Measurements from ENCODE around the gene KIF26A. TPM values are rescaled to one million over a fixed set of nuclear protein-coding genes. Genes with fewer than 3 reads are reported as not detected.

The KIF26A gene
- total and polyA plus RNA-seq, 8 donors: 3.6 to 13.2 (median 7.1) TPM

GRCh38 chr14:104216457-104216856, 78.1 kb downstream of the KIF26A start:
- no peak overlapping the region for H3K4me3 ChIP-seq
- no peak overlapping the region for H3K27ac ChIP-seq
- FAIRE-seq (no peak), DNase-seq (peak in 2 of 6 donors; percentile 29 to 39), ATAC-seq (no peak)
- TF ChIP-seq, protein P1, sequence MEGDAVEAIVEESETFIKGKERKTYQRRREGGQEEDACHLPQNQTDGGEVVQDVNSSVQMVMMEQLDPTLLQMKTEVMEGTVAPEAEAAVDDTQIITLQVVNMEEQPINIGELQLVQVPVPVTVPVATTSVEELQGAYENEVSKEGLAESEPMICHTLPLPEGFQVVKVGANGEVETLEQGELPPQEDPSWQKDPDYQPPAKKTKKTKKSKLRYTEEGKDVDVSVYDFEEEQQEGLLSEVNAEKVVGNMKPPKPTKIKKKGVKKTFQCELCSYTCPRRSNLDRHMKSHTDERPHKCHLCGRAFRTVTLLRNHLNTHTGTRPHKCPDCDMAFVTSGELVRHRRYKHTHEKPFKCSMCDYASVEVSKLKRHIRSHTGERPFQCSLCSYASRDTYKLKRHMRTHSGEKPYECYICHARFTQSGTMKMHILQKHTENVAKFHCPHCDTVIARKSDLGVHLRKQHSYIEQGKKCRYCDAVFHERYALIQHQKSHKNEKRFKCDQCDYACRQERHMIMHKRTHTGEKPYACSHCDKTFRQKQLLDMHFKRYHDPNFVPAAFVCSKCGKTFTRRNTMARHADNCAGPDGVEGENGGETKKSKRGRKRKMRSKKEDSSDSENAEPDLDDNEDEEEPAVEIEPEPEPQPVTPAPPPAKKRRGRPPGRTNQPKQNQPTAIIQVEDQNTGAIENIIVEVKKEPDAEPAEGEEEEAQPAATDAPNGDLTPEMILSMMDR (IDR thresholded peaks at IDR 0.05): no peak
- no peaks in the 10 kb centered on the region for H3K36me3 ChIP-seq
- WGBS, 2 donors: 74 to 77% methylated on average over 13 to 14 of the region's 14 CpGs
- H3K4me1 ChIP-seq: no peaks in the 10 kb centered on the region
- intact Hi-C loops (cut with DNase I): no loop called here
- no peaks in the 10 kb centered on the region for H3K27me3 ChIP-seq
- H3K9me3 ChIP-seq: no peaks in the 10 kb centered on the region

GRCh38 chr14:104217486-104218360, 79.3 kb downstream of the KIF26A start:
- H3K27ac ChIP-seq: no peak overlapping the region
- FAIRE-seq (no peak), ATAC-seq (no peak), DNase-seq (peak in 2 of 6 donors; percentile 33 to 40)
- peaks cover 0 to 6% (median 0%) of the 10 kb centered on the region in 3 donors for H3K4me1 ChIP-seq
- H3K4me3 ChIP-seq: no peak overlapping the region
- WGBS, 2 donors: 72 to 81% methylated on average over 16 to 21 of the region's 21 CpGs
- no peaks in the 10 kb centered on the region for H3K9me3 ChIP-seq
- no peaks in the 10 kb centered on the region for H3K27me3 ChIP-seq
- intact Hi-C loops (cut with DNase I): no loop called here
- H3K36me3 ChIP-seq: no peaks in the 10 kb centered on the region
- TF ChIP-seq, protein P1 (IDR thresholded peaks at IDR 0.05): no peak

DNA sequence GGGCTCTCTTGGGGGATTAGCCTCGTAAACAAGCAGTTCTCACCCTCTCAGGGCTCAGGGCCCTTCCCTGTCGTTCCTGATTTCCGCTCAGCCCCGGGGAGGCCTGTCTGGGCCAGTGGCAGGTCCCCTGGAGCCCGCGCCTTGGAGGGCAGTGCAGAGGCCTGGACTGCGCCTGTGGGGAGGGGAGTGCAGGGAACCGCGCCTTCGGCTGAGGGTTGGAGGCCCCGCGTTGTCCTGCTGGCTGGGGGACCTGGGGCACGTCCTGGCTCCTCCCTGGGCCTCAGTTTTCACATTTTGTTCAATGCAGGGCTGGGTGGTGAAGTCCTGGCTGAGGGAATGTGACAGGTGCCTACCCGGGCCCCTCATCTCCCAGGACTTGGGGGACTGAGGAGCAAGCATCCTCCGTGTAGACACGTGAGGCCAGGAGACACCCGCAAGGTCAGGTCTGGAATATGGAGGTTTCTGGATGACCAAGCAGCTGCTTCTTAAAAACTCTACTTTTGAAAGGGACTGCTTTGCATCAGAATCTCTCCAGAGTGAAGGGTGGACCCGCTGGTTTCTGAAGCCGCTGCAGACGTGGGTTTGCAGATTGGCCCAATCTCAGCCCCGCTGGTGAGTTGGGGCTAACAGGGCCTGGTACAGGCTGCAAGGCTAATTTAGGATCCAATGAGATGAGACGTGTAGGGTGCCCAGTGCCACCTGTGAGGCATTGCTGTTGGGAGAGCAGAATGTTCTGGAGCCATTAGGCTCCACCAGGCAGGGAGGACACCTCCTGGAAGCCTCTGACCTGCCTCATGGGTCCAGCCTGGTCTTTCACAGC, 80.2 kb downstream of the KIF26A start:
- WGBS, 2 donors: 67 to 86% methylated on average over 21 to 22 of the region's 22 CpGs
- FAIRE-seq (no peak), DNase-seq (peak in 2 of 6 donors; percentile 45 to 55), ATAC-seq (no peak)
- Histone ChIP-seq H3K4me3 (no peak overlapping the region), H3K4me1 (peaks cover 0 to 6% (median 0%) of the 10 kb centered on the region in 3 donors), H3K27ac (no peak overlapping the region), H3K9me3 (no peaks in the 10 kb centered on the region), H3K27me3 (no peaks in the 10 kb centered on the region), H3K36me3 (no peaks in the 10 kb centered on the region)
- TF ChIP-seq, protein P1 (IDR thresholded peaks at IDR 0.05): no peak
- intact Hi-C loops (cut with DNase I): no loop called here

- DNase-seq: peak in 2 of 6 donors; percentile 40
- Histone ChIP-seq H3K4me1 (peaks cover 0 to 6% (median 0%) of the 10 kb centered on the region in 3 donors), H3K27me3 (no peaks in the 10 kb centered on the region), H3K4me3 (no peak overlapping the region), H3K27ac (no peak overlapping the region), H3K36me3 (no peaks in the 10 kb centered on the region), H3K9me3 (no peaks in the 10 kb centered on the region)
- TF ChIP-seq, protein P1 (IDR thresholded peaks at IDR 0.05): no peak
- 36 to 49% methylated on average over 22 of the region's 22 CpGs for WGBS, 2 donors
- intact Hi-C loops (cut with DNase I): no loop called here
- FAIRE-seq: no peak
- no peak for ATAC-seq
Observed at GRCh38 chr14:104219731-104220214, 81.4 kb downstream of the KIF26A start.
